GM23338 (cell line): Measurements from ENCODE around the gene LRRC25. TPM values are rescaled to one million over a fixed set of nuclear protein-coding genes. Genes with fewer than 3 reads are reported as not detected.
A peak's percentile ranks its signal among the peaks of the same experiment; 100 is the strongest.

Experiments used
- ATAC-seq: fragments of 200-7000 bp; cut with Tn5 transposase; 3 replicates; pipeline ENCODE4 v1.9.1; 2020
- DNase-seq: peaks from one replicate; pipeline ENCODE4 v3.0.0-alpha.2; 2015; ENCODE audit warnings: low spot score
- H2AFZ ChIP-seq: fragments of 200-600 bp; sonication (generic); 2 replicates; pipeline ENCODE4 v1.8.0; 2016; ENCODE audit warnings: antibody characterized with exemption, mild to moderate bottlenecking, moderate library complexity
- H3F3A ChIP-seq: fragments of 200-600 bp; sonication (generic); replicated peaks from 2 replicates; pipeline ENCODE4 v1.8.0; 2017; ENCODE audit warnings: antibody characterized with exemption, mixed run types, low read depth
- H3K27ac ChIP-seq: fragments of 200-600 bp; sonication (generic); 2 replicates; pipeline ENCODE4 v1.6.1; 2016; ENCODE audit warnings: low read depth
- H3K27me3 ChIP-seq: fragments of 200-600 bp; sonication (generic); 2 replicates; pipeline ENCODE4 v1.8.0; 2016; ENCODE audit warnings: mild to moderate bottlenecking, mixed run types, moderate library complexity; ENCODE audit not compliant: insufficient read depth
- H3K36me3 ChIP-seq: fragments of 200-600 bp; sonication (generic); 2 replicates; pipeline ENCODE4 v1.8.0; 2016; ENCODE audit warnings: mild to moderate bottlenecking; ENCODE audit not compliant: insufficient read depth
- H3K4me1 ChIP-seq: fragments of 200-600 bp; sonication (generic); 2 replicates; pipeline ENCODE4 v1.8.0; 2016; ENCODE audit warnings: mild to moderate bottlenecking, moderate library complexity; ENCODE audit not compliant: insufficient read depth
- H3K4me2 ChIP-seq: fragments of 200-600 bp; sonication (generic); 2 replicates; pipeline ENCODE4 v1.7.1; 2017; ENCODE audit warnings: mixed run types
- H3K4me3 ChIP-seq: fragments of 200-600 bp; sonication (generic); 2 replicates; pipeline ENCODE4 v1.6.1; 2016; ENCODE audit warnings: mixed run types
- H3K79me2 ChIP-seq: fragments of 200-600 bp; sonication (generic); replicated peaks from 2 replicates; pipeline ENCODE4 v1.8.0; 2017; ENCODE audit warnings: mild to moderate bottlenecking; ENCODE audit not compliant: insufficient read depth
- H3K9me2 ChIP-seq: fragments of 200-600 bp; sonication (generic); 2 replicates; pipeline ENCODE4 v1.8.0; 2017; ENCODE audit not compliant: insufficient read depth
- H4K20me1 ChIP-seq: fragments of 200-600 bp; sonication (generic); replicated peaks from 2 replicates; pipeline ENCODE4 v1.8.0; 2017; ENCODE audit warnings: mild to moderate bottlenecking; ENCODE audit not compliant: insufficient read depth
- H3K27ac Mint-ChIP-seq: 2 replicates; pipeline ENCODE4 v1.8.0; 2020; ENCODE audit warnings: inconsistent platforms, mild to moderate bottlenecking, moderate library complexity, mixed read lengths
- H3K27me3 Mint-ChIP-seq: 3 replicates; pipeline ENCODE4 v1.8.0; 2022; ENCODE audit warnings: low read depth, mild to moderate bottlenecking, moderate library complexity, mixed read lengths, inconsistent platforms; ENCODE audit not compliant: insufficient read depth, poor library complexity
- H3K36me3 Mint-ChIP-seq: 3 replicates; pipeline ENCODE4 v1.8.0; 2021; ENCODE audit warnings: low read depth, mild to moderate bottlenecking, inconsistent platforms, moderate library complexity, mixed read lengths
- H3K4me1 Mint-ChIP-seq: 3 replicates; pipeline ENCODE4 v1.8.0; 2020; ENCODE audit warnings: mild to moderate bottlenecking, inconsistent platforms, mixed read lengths
- H3K4me3 Mint-ChIP-seq: 3 replicates; pipeline ENCODE4 v1.8.0; 2021; ENCODE audit warnings: moderate library complexity, mild to moderate bottlenecking, inconsistent platforms, mixed read lengths
- H3K9me3 Mint-ChIP-seq: 3 replicates; pipeline ENCODE4 v1.8.0; 2020; ENCODE audit warnings: moderate library complexity, mild to moderate bottlenecking, inconsistent platforms, mixed read lengths
- EZH2phosphoT487 ChIP-seq: fragments of 200-600 bp; sonication (generic); IDR thresholded peaks from one replicate; pipeline ENCODE4 v1.8.1; 2018; ENCODE audit warnings: antibody characterized with exemption; ENCODE audit not compliant: unreplicated experiment
- JUNB ChIP-seq: IDR thresholded peaks from one replicate; pipeline ENCODE4 v1.6.1; 2016; ENCODE audit warnings: antibody characterized with exemption; ENCODE audit not compliant: unreplicated experiment
- NANOG ChIP-seq: IDR thresholded peaks from 2 replicates; pipeline ENCODE4 v1.6.1; 2016; ENCODE audit warnings: antibody characterized with exemption, borderline replicate concordance
- POLR2AphosphoS5 ChIP-seq: IDR thresholded peaks from 2 replicates; pipeline ENCODE4 v1.6.1; 2016; ENCODE audit warnings: antibody characterized with exemption, low read depth
- STAT1 ChIP-seq: IDR thresholded peaks from one replicate; pipeline ENCODE4 v1.6.1; 2016; ENCODE audit warnings: antibody characterized with exemption; ENCODE audit not compliant: unreplicated experiment
- ZNF114 ChIP-seq: fragments of 250-450 bp; sonication (Bioruptor Pico); IDR thresholded peaks from 2 replicates; pipeline ENCODE4 v1.5.0; 2020; ENCODE audit warnings: mild to moderate bottlenecking, moderate library complexity
- polyA plus RNA-seq: library from polyadenylated mRNA; unstranded; fragments of >200 nt; fragmentation: Nextera tagmentation; extraction: Ambion mirVana; gene quantifications from 2 replicates; pipeline ENCODE4 v1.2.1, GENCODE V29; 2016
- total RNA-seq: library from RNA; depleted of rRNA; stranded (reverse); fragments of >200 nt; shearing (Covaris generic); gene quantifications from 2 replicates; pipeline ENCODE4 v1.2.3, GENCODE V29; 2014
- TF ChIP-seq, protein P1 (sequence below), 2 experiments: fragments of 200-600 bp in 1 of 2; sonication (generic) in 1 of 2; conservative IDR thresholded peaks; 2 replicates each; pipeline versions ENCODE4 v1.5.1 to v1.6.1; 2016 to 2017; ENCODE audit warnings: antibody characterized with exemption in 2 of 2, low read depth in 2 of 2, mild to moderate bottlenecking in 2 of 2, moderate library complexity in 1 of 2
- TF ChIP-seq, protein P2 (sequence below): IDR thresholded peaks from one replicate; pipeline ENCODE4 v1.6.1; 2018; ENCODE audit warnings: antibody characterized with exemption; ENCODE audit not compliant: unreplicated experiment
- TF ChIP-seq, protein P3 (sequence below): fragments of 250-450 bp; sonication (Bioruptor Pico); IDR thresholded peaks from 2 replicates; pipeline ENCODE4 v1.5.0; 2020; ENCODE audit warnings: mild to moderate bottlenecking, moderate library complexity
- TF ChIP-seq, protein P4 (sequence below): IDR thresholded peaks from 2 replicates; pipeline ENCODE4 v1.6.1; 2016; ENCODE audit warnings: antibody characterized with exemption

The LRRC25 gene
- total and polyA plus RNA-seq, 2 experiments from 2014 or later: 0.17 to 0.24 TPM

DNA sequence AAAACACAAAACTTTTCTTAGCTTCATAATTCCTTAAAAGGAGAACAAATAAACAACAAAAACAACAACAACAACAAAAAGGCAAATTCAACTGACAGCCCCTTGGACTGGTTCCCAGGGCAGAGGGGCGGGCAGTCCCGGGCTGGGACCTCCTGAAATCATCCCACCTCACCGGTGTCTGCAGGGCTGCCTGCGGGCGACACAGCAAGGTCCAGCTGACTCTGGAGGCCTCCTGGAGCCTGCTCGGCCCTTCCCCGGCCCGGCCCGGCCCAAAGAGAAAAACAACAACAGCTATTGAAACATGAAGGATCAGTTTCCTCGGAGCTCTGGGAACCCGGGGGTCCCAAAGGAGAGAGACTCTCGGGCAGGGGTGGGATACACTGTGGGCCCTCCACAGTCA lies 45.5 kb upstream of the LRRC25 start (continued):
- TF ChIP-seq, protein P1, sequence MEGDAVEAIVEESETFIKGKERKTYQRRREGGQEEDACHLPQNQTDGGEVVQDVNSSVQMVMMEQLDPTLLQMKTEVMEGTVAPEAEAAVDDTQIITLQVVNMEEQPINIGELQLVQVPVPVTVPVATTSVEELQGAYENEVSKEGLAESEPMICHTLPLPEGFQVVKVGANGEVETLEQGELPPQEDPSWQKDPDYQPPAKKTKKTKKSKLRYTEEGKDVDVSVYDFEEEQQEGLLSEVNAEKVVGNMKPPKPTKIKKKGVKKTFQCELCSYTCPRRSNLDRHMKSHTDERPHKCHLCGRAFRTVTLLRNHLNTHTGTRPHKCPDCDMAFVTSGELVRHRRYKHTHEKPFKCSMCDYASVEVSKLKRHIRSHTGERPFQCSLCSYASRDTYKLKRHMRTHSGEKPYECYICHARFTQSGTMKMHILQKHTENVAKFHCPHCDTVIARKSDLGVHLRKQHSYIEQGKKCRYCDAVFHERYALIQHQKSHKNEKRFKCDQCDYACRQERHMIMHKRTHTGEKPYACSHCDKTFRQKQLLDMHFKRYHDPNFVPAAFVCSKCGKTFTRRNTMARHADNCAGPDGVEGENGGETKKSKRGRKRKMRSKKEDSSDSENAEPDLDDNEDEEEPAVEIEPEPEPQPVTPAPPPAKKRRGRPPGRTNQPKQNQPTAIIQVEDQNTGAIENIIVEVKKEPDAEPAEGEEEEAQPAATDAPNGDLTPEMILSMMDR (conservative IDR thresholded peaks at IDR 0.05; ENCODE audit: low read depth in 2 of 2): no peak
- TF ChIP-seq, protein P2, sequence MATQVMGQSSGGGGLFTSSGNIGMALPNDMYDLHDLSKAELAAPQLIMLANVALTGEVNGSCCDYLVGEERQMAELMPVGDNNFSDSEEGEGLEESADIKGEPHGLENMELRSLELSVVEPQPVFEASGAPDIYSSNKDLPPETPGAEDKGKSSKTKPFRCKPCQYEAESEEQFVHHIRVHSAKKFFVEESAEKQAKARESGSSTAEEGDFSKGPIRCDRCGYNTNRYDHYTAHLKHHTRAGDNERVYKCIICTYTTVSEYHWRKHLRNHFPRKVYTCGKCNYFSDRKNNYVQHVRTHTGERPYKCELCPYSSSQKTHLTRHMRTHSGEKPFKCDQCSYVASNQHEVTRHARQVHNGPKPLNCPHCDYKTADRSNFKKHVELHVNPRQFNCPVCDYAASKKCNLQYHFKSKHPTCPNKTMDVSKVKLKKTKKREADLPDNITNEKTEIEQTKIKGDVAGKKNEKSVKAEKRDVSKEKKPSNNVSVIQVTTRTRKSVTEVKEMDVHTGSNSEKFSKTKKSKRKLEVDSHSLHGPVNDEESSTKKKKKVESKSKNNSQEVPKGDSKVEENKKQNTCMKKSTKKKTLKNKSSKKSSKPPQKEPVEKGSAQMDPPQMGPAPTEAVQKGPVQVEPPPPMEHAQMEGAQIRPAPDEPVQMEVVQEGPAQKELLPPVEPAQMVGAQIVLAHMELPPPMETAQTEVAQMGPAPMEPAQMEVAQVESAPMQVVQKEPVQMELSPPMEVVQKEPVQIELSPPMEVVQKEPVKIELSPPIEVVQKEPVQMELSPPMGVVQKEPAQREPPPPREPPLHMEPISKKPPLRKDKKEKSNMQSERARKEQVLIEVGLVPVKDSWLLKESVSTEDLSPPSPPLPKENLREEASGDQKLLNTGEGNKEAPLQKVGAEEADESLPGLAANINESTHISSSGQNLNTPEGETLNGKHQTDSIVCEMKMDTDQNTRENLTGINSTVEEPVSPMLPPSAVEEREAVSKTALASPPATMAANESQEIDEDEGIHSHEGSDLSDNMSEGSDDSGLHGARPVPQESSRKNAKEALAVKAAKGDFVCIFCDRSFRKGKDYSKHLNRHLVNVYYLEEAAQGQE: no peak
- TF ChIP-seq ZNF114 (CRISPR knock-in tag): no peak
- TF ChIP-seq POLR2AphosphoS5: no peak
- no peak for TF ChIP-seq JUNB

DNA sequence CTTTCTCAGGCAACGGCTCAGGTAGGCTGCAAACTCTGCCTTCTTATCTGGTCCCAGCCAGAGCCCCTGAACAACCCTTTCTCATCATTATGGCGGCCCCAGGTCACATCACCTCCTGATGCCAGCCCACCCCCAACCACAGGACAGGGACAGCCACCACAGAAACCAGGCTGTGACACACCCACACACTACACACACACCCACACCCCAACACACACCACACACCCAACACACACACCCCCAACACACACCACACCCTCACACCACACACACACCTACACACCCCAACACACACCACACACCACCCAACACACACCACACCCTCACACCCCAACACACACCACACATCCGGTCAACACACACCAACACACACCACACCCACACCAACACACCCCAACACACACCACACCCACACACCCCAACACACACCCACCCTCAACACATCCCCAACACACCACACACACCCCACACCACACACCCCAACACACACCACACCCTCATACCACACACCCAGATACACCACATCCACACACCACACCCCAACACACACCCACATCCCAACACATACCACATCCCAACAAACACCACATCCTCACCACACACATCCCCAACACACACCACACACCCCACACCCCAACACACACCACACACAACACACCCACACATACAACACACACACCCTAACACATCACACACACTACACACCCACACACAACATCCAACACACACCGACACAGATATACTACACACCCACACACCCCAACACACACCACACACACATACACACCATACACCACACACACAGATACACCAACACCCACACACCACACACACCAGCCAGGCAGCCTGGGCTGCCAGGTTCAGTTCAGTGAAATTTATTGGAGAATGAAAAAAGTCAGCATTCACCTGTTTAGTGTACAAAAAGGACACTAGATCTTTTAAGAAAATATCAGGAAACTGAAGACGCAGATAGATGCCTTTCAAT lies 44.7 kb upstream of the LRRC25 start:
- peak; percentile 24 for DNase-seq
- no peak overlapping the region for H3K4me2 ChIP-seq
- no peaks in the 10 kb centered on the region for H3K79me2 ChIP-seq
- Mint-ChIP-seq H3K4me1 (peaks cover 20% of the 10 kb centered on the region), H3K36me3 (peaks cover 9% of the 10 kb centered on the region), H3K27me3 (peaks cover 23% of the 10 kb centered on the region), H3K4me3 (no peak overlapping the region), H3K27ac (no peak overlapping the region), H3K9me3 (peaks cover 4% of the 10 kb centered on the region)
- H2AFZ ChIP-seq: no peak overlapping the region
- H3K27me3 ChIP-seq: no peaks in the 10 kb centered on the region
- ATAC-seq: no peak
- no peaks in the 10 kb centered on the region for H3K9me2 ChIP-seq
- no peak overlapping the region for H3K4me3 ChIP-seq
- no peaks in the 10 kb centered on the region for H3K36me3 ChIP-seq
- H4K20me1 ChIP-seq: no peaks in the 10 kb centered on the region; the same call in 1 of the 2 replicates
- no peak overlapping the region for H3K27ac ChIP-seq
- peaks cover 14% of the 10 kb centered on the region; the same call in 1 of the 2 replicates for H3F3A ChIP-seq
- H3K4me1 ChIP-seq: peaks cover 15% of the 10 kb centered on the region
- TF ChIP-seq STAT1 (no peak), ZNF114 (CRISPR knock-in tag) (no peak), NANOG (no peak), POLR2AphosphoS5 (no peak), EZH2phosphoT487 (no peak), JUNB (no peak)
- TF ChIP-seq, protein P3, sequence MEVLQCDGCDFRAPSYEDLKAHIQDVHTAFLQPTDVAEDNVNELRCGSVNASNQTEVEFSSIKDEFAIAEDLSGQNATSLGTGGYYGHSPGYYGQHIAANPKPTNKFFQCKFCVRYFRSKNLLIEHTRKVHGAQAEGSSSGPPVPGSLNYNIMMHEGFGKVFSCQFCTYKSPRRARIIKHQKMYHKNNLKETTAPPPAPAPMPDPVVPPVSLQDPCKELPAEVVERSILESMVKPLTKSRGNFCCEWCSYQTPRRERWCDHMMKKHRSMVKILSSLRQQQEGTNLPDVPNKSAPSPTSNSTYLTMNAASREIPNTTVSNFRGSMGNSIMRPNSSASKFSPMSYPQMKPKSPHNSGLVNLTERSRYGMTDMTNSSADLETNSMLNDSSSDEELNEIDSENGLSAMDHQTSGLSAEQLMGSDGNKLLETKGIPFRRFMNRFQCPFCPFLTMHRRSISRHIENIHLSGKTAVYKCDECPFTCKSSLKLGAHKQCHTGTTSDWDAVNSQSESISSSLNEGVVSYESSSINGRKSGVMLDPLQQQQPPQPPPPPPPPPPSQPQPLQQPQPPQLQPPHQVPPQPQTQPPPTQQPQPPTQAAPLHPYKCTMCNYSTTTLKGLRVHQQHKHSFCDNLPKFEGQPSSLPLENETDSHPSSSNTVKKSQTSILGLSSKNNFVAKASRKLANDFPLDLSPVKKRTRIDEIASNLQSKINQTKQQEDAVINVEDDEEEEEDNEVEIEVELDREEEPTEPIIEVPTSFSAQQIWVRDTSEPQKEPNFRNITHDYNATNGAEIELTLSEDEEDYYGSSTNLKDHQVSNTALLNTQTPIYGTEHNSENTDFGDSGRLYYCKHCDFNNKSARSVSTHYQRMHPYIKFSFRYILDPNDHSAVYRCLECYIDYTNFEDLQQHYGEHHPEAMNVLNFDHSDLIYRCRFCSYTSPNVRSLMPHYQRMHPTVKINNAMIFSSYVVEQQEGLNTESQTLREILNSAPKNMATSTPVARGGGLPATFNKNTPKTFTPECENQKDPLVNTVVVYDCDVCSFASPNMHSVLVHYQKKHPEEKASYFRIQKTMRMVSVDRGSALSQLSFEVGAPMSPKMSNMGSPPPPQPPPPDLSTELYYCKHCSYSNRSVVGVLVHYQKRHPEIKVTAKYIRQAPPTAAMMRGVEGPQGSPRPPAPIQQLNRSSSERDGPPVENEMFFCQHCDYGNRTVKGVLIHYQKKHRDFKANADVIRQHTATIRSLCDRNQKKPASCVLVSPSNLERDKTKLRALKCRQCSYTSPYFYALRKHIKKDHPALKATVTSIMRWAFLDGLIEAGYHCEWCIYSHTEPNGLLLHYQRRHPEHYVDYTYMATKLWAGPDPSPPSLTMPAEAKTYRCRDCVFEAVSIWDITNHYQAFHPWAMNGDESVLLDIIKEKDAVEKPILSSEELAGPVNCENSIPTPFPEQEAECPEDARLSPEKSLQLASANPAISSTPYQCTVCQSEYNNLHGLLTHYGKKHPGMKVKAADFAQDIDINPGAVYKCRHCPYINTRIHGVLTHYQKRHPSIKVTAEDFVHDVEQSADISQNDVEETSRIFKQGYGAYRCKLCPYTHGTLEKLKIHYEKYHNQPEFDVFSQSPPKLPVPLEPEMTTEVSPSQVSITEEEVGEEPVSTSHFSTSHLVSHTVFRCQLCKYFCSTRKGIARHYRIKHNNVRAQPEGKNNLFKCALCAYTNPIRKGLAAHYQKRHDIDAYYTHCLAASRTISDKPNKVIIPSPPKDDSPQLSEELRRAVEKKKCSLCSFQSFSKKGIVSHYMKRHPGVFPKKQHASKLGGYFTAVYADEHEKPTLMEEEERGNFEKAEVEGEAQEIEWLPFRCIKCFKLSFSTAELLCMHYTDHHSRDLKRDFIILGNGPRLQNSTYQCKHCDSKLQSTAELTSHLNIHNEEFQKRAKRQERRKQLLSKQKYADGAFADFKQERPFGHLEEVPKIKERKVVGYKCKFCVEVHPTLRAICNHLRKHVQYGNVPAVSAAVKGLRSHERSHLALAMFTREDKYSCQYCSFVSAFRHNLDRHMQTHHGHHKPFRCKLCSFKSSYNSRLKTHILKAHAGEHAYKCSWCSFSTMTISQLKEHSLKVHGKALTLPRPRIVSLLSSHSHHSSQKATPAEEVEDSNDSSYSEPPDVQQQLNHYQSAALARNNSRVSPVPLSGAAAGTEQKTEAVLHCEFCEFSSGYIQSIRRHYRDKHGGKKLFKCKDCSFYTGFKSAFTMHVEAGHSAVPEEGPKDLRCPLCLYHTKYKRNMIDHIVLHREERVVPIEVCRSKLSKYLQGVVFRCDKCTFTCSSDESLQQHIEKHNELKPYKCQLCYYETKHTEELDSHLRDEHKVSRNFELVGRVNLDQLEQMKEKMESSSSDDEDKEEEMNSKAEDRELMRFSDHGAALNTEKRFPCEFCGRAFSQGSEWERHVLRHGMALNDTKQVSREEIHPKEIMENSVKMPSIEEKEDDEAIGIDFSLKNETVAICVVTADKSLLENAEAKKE: no peak
- TF ChIP-seq, protein P4, sequence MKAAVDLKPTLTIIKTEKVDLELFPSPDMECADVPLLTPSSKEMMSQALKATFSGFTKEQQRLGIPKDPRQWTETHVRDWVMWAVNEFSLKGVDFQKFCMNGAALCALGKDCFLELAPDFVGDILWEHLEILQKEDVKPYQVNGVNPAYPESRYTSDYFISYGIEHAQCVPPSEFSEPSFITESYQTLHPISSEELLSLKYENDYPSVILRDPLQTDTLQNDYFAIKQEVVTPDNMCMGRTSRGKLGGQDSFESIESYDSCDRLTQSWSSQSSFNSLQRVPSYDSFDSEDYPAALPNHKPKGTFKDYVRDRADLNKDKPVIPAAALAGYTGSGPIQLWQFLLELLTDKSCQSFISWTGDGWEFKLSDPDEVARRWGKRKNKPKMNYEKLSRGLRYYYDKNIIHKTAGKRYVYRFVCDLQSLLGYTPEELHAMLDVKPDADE: no peak
